Bronchial epithelial cell (primary cell): ENCODE measurements around the gene CDH22. TPM values are rescaled to one million over a fixed set of nuclear protein-coding genes. Genes with fewer than 3 reads are reported as not detected.

ENCODE experiments used
- DNase-seq: peaks from one replicate; pipeline ENCODE4 v3.0.0-alpha.2; 2010; ENCODE audit warnings: low read depth
- FAIRE-seq: peaks from 2 replicates; lab custom pipeline; 2011; peaks lifted over from hg19 to GRCh38; lab: Jason Lieb, UNC
- H3K27me3 ChIP-seq: 2 replicates; pipeline ENCODE4 v1.5.1; 2011; ENCODE audit warnings: low read length; ENCODE audit not compliant: control insufficient read depth, insufficient read depth
- H3K36me3 ChIP-seq: 2 replicates; pipeline ENCODE4 v1.5.1; 2011; ENCODE audit warnings: low read length; ENCODE audit not compliant: control insufficient read depth, insufficient read depth
- H3K4me3 ChIP-seq: 2 replicates; pipeline ENCODE4 v1.5.1; 2011; ENCODE audit warnings: mild to moderate bottlenecking, low read depth, low read length, control low read depth
- total RNA-seq: library from RNA; depleted of rRNA; stranded (reverse); fragments of >200 nt; gene quantifications from 2 replicates; pipeline ENCODE4 v1.2.1, GENCODE V29; 2014
- TF ChIP-seq, protein P1 (sequence below): IDR thresholded peaks from 2 replicates; pipeline ENCODE4 v1.5.1; 2011; ENCODE audit warnings: mild to moderate bottlenecking, moderate library complexity, low read length, control low read depth, inconsistent platforms; ENCODE audit not compliant: insufficient read depth, severe bottlenecking

The CDH22 gene
- total RNA-seq, 1 donor from 2014 or later: not detected

DNA sequence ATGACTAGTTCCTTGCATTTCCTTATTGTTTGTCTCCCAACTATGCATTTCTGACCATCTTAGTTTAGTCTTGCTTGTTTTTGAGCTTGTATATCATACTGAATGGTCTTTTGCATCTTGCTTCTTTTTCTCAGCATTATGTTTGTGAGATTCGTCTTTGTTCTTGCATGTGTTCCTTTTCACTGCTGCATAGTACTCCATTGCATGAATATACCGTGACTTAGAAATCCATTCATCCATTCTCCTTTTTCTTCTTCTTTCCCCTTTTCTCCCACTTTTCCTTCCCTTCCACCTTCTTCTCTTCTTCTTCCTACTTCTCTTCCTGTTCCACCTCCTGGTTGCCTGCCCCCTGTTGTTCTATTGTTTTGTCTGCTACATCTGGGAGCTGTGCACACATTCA is 42.8 kb downstream of the CDH22 start:
- Histone ChIP-seq H3K36me3 (no peaks in the 10 kb centered on the region), H3K4me3 (no peak overlapping the region), H3K27me3 (peaks cover 13% of the 10 kb centered on the region)
- DNase-seq (no peak), FAIRE-seq (no peak)
- TF ChIP-seq, protein P1, sequence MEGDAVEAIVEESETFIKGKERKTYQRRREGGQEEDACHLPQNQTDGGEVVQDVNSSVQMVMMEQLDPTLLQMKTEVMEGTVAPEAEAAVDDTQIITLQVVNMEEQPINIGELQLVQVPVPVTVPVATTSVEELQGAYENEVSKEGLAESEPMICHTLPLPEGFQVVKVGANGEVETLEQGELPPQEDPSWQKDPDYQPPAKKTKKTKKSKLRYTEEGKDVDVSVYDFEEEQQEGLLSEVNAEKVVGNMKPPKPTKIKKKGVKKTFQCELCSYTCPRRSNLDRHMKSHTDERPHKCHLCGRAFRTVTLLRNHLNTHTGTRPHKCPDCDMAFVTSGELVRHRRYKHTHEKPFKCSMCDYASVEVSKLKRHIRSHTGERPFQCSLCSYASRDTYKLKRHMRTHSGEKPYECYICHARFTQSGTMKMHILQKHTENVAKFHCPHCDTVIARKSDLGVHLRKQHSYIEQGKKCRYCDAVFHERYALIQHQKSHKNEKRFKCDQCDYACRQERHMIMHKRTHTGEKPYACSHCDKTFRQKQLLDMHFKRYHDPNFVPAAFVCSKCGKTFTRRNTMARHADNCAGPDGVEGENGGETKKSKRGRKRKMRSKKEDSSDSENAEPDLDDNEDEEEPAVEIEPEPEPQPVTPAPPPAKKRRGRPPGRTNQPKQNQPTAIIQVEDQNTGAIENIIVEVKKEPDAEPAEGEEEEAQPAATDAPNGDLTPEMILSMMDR: no peak

DNA sequence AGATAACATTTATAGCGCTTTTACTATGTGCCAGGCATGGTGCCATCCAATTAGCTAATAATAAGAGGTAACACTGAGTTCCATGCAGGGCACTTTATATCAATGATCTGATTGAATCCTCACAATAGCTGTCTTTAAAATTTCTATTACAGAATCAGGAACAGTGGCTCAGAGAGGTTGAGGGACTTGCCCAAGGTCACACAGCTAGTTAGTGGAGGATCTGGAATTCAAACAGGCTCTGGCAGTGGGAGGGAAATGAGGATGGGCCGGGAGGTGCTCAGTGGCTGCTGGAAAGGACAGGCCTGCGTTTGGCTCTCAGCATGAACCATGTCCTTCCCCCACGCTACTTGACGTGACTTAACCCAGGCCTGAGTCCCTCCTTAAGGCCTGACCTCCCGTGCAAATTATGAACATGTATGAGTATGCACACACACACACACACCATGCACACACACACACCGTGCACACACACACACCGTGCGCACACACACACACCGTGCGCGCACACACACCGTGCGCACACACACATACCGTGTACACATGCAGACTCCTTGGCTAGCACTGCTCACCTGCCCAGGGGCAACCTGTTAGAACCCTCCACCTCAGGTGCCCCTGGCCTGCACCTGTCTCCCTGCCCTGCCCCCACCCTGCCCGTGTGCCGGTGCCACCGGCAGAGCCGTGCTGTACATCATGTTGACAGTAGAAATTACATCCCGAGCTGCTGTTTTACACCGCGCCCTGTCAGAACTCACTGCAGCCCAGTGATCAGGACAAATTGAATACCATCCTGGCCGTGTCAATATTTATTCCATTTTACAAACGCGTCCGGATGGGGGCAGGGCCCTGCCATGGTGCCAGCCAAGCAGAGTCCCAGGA is 43.7 kb downstream of the CDH22 start:
- TF ChIP-seq, protein P1: no peak
- no peak overlapping the region for H3K4me3 ChIP-seq
- no peaks in the 10 kb centered on the region for H3K36me3 ChIP-seq
- no peak for FAIRE-seq
- H3K27me3 ChIP-seq: peaks cover 9% of the 10 kb centered on the region
- no peak for DNase-seq

DNA sequence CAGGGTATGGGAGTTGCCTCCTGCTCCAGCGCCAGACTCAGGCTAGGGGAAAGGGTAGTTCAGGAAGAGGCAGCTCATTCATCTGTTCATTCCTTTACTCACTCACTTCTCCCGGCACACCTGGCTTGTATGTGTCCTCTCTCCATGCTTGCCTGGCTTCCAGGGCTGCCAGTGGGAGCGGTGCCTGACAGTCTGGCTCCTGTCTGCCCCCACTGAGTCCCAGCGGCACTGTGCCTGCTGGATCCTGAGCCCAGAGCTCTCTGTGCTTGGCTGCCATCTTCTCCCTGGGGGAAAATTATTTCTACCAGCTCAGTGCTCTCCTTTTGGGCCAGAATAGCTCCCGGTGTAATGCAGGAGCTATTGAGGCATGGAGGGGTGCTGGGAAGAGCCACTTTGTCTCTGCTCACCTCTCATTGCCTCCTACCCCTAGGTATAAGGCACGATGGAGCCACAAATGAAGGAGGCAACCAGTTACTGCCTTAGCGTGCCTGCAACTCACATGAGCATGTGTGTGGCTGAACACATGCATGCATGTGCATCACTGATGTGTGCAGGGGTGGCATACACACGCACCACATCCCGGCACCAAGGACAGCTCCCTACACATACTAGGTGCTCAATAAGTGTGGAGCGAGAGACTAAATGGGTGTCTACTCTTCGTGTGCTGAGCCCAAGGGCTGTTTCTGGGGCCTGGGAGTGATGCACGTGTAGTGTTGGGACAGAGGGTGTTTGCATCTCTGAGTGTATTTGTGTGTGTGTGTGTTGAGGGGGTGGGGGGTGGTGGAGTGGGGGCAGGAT is 46.6 kb downstream of the CDH22 start:
- no peak for FAIRE-seq
- TF ChIP-seq, protein P1: no peak
- peaks cover 7% of the 10 kb centered on the region for H3K27me3 ChIP-seq
- no peak for DNase-seq
- H3K36me3 ChIP-seq: no peaks in the 10 kb centered on the region
- H3K4me3 ChIP-seq: no peak overlapping the region

DNA sequence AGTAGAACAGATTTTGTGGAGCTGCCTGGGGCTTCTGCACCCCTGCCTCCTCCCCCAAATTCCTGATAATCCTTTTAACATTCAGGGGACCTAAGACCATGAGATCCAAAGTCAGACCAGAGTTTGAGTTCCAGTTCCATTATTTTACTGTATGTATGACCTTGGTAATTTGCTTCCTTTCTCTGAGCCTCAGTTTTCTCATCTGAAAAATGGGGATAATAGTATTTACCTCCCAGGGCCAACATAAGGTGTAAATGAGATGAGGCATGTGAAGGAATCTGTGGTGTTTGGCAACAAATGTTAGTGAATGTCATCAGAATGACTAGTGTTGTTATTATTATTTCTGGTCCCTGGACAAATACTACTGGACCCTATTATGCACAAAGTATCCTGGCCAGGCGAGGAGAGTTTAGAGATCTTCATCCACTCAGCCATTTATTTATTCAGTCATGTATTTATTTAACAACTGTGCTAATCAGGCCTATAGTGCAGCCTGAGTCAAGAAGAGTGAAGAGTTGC is 47.3 kb downstream of the CDH22 start:
- FAIRE-seq (no peak), DNase-seq (no peak)
- H3K36me3 ChIP-seq: no peaks in the 10 kb centered on the region
- H3K4me3 ChIP-seq: no peak overlapping the region
- TF ChIP-seq, protein P1: no peak
- H3K27me3 ChIP-seq: peaks cover 6% of the 10 kb centered on the region

DNA sequence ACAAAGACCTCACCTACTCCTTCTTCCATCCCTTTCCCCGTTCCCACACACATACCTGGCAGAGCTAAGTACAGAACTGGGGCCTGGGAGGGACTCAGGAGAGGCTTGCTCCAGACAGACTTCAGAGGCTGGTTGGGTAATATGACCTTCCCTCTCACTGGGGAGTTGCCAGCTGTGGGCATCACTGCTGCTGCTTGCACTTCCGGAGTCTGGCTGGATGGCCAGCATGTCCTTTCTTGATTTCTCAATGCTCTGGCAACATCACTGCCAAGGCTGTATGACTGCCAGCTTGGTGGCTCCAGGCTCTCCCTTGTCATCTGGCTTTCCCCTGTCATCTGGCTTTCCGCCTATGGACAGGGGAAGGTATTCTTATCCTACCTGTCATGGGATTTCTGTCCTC is 47.8 kb downstream of the CDH22 start:
- FAIRE-seq (no peak), DNase-seq (no peak)
- H3K4me3 ChIP-seq: no peak overlapping the region
- H3K36me3 ChIP-seq: no peaks in the 10 kb centered on the region
- TF ChIP-seq, protein P1: no peak
- H3K27me3 ChIP-seq: peaks cover 6% of the 10 kb centered on the region
